ENCODE results near the gene MAGEF1.

DNA sequence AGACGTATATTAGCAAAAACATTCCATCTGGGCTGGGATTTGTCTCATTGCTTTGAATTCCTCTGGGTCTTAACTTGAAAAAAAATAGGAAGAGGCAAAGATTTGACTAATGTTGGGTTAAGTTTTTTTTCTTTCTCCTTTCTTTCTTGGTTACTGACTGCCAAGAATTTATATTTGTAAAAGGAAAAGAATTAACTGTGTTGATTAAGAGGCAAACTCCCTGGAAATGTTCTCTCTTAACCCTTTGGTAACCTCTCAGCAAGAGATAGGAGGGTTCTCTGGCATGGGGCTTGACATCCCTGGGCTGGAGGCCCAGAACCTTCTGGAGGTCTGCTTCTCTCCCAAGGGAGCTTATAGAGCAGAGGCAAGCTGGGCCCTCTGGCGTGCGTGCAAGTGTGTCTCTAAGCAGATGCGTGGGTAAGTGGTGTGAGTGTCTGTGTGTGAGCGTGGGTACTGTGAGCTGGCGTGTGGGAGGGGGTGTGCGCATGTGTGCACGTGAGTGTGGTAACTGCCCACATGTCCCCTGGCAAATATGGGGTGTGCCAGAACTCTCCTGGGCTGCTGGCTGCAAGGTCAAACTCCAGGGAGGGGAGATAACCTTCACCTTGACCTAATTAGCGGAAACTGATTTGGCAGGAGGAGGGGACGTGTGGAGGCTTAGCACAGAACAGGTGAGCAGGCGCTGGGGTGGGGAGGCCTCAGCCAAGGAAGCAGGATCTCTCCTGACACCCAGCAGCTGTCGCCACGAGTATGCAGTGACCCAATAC lies 49.4 kb upstream of the MAGEF1 start:
- TF ChIP-seq, protein P1, sequence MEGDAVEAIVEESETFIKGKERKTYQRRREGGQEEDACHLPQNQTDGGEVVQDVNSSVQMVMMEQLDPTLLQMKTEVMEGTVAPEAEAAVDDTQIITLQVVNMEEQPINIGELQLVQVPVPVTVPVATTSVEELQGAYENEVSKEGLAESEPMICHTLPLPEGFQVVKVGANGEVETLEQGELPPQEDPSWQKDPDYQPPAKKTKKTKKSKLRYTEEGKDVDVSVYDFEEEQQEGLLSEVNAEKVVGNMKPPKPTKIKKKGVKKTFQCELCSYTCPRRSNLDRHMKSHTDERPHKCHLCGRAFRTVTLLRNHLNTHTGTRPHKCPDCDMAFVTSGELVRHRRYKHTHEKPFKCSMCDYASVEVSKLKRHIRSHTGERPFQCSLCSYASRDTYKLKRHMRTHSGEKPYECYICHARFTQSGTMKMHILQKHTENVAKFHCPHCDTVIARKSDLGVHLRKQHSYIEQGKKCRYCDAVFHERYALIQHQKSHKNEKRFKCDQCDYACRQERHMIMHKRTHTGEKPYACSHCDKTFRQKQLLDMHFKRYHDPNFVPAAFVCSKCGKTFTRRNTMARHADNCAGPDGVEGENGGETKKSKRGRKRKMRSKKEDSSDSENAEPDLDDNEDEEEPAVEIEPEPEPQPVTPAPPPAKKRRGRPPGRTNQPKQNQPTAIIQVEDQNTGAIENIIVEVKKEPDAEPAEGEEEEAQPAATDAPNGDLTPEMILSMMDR (IDR thresholded peaks at IDR 0.05; ENCODE audit: low read length), result no peak
- no peak for TF ChIP-seq EZH2 (IDR thresholded peaks at IDR 0.05; ENCODE audit: borderline replicate concordance, low read length)

Data from OCI-LY1 (cell line).